Measurements from ENCODE around the gene RALGAPA1. TPM values are rescaled to one million over a fixed set of nuclear protein-coding genes. Genes with fewer than 3 reads are reported as not detected.
"Not testable (repeated sequence)": the region's sequence is repeated elsewhere in the genome, so short reads cannot be mapped to it uniquely, and the experiment has no call there.

RALGAPA1 gene
- total RNA-seq, 3 donors from 2014 or later (not counting 1 experiment from before 2014, with no cell fraction given), result 66.5 to 101 (median 90.7) TPM

DNA sequence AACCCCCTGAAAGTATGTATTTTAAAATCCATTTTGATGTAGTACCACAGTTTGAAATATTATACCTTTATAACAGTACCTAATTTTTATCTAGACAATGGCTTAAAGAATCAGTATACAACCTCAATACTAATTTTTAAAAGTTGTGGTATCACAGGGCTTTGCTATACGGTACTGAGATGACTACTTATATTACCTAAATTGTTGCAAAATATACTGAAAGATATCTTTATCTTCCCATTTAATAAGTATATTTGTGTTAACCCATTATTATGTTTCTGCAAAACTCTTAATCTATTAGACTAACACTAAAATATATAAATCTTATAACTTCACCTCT, 67.1 kb downstream of the RALGAPA1 start:
- no peaks in the 10 kb centered on the region for H3K9me3 Mint-ChIP-seq
- no peak for ATAC-seq
- no peak for TF ChIP-seq CTCF (IDR thresholded peaks at IDR 0.05)
- H3K4me1 Mint-ChIP-seq, result no peaks in the 10 kb centered on the region
- no peaks in the 10 kb centered on the region for H3K27me3 Mint-ChIP-seq (ENCODE audit: low read depth in 2 of 2)
- intact Hi-C loops (cut with micrococcal nuclease), result no loop called here
- no peaks in the 10 kb centered on the region for H3K36me3 Mint-ChIP-seq
- Histone ChIP-seq H3K27me3 (ENCODE audit: control insufficient read depth, insufficient read depth, low read length) (no peaks in the 10 kb centered on the region), H3K27ac (ENCODE audit: low read length) (no peak overlapping the region), H3K4me1 (ENCODE audit: control insufficient read depth, insufficient read depth, low read length) (no peaks in the 10 kb centered on the region), H3K4me3 (ENCODE audit: low read length) (no peak overlapping the region), H3K9me3 (ENCODE audit: control insufficient read depth, insufficient read depth, low read length) (no peaks in the 10 kb centered on the region), H3K36me3 (ENCODE audit: control insufficient read depth, insufficient read depth, low read length) (peaks cover 23% of the 10 kb centered on the region)
- no peak overlapping the region for H3K27ac Mint-ChIP-seq
- DNase-seq, result no peak
- H3K4me3 Mint-ChIP-seq, result no peak overlapping the region
- no CpG with 5 or more reads among the region's 1 CpG for WGBS (ENCODE audit: insufficient coverage)

GRCh38 chr14:35741345-35742031, 67.6 kb downstream of the RALGAPA1 start:
- Histone ChIP-seq H3K4me1 (ENCODE audit: control insufficient read depth, insufficient read depth, low read length) (no peaks in the 10 kb centered on the region), H3K27me3 (ENCODE audit: control insufficient read depth, insufficient read depth, low read length) (no peaks in the 10 kb centered on the region), H3K27ac (ENCODE audit: low read length) (no peak overlapping the region), H3K9me3 (ENCODE audit: control insufficient read depth, insufficient read depth, low read length) (no peaks in the 10 kb centered on the region), H3K4me3 (ENCODE audit: low read length) (no peak overlapping the region), H3K36me3 (ENCODE audit: control insufficient read depth, insufficient read depth, low read length) (peaks cover 23% of the 10 kb centered on the region)
- 100% methylated on average over 2 of the region's 3 CpGs for whole genome bisulfite sequencing (ENCODE audit: insufficient coverage)
- H3K4me3 Mint-ChIP-seq, result no peak overlapping the region
- no peaks in the 10 kb centered on the region for H3K36me3 Mint-ChIP-seq
- no peak overlapping the region for H3K27ac Mint-ChIP-seq
- H3K27me3 Mint-ChIP-seq (ENCODE audit: low read depth in 2 of 2), result no peaks in the 10 kb centered on the region
- H3K9me3 Mint-ChIP-seq, result no peaks in the 10 kb centered on the region
- intact Hi-C loops (cut with micrococcal nuclease), result no loop called here
- ATAC-seq (no peak), DNase-seq (no peak)
- TF ChIP-seq CTCF (IDR thresholded peaks at IDR 0.05), result no peak
- no peaks in the 10 kb centered on the region for H3K4me1 Mint-ChIP-seq

- Histone ChIP-seq H3K27me3 (ENCODE audit: control insufficient read depth, insufficient read depth, low read length) (no peaks in the 10 kb centered on the region), H3K4me3 (ENCODE audit: low read length) (no peak overlapping the region), H3K27ac (ENCODE audit: low read length) (no peak overlapping the region), H3K9me3 (ENCODE audit: control insufficient read depth, insufficient read depth, low read length) (no peaks in the 10 kb centered on the region), H3K4me1 (ENCODE audit: control insufficient read depth, insufficient read depth, low read length) (no peaks in the 10 kb centered on the region), H3K36me3 (ENCODE audit: control insufficient read depth, insufficient read depth, low read length) (peaks cover 19% of the 10 kb centered on the region)
- WGBS (ENCODE audit: insufficient coverage), result 100% methylated on average over 1 of the region's 1 CpG
- H3K4me1 Mint-ChIP-seq, result no peaks in the 10 kb centered on the region
- H3K27ac Mint-ChIP-seq, result no peak overlapping the region
- H3K9me3 Mint-ChIP-seq, result no peaks in the 10 kb centered on the region
- ATAC-seq, result no peak
- H3K4me3 Mint-ChIP-seq, result no peak overlapping the region
- TF ChIP-seq CTCF (IDR thresholded peaks at IDR 0.05), result no peak
- DNase-seq, result no peak
- H3K27me3 Mint-ChIP-seq (ENCODE audit: low read depth in 2 of 2), result no peaks in the 10 kb centered on the region
- intact Hi-C loops (cut with micrococcal nuclease), result no loop called here
- H3K36me3 Mint-ChIP-seq, result no peaks in the 10 kb centered on the region
Measured at GRCh38 chr14:35740215-35740614, 68.9 kb downstream of the RALGAPA1 start.

GRCh38 chr14:35735163-35735562, 73.9 kb downstream of the RALGAPA1 start:
- H3K36me3 Mint-ChIP-seq; H3K4me3 ChIP-seq (ENCODE audit: low read length); H3K27me3 ChIP-seq (ENCODE audit: control insufficient read depth, insufficient read depth, low read length); H3K4me3 Mint-ChIP-seq; H3K27ac ChIP-seq (ENCODE audit: low read length); H3K9me3 Mint-ChIP-seq; ATAC-seq; H3K27me3 Mint-ChIP-seq (ENCODE audit: low read depth in 2 of 2); H3K27ac Mint-ChIP-seq; intact Hi-C loops (cut with micrococcal nuclease); DNase-seq; H3K9me3 ChIP-seq (ENCODE audit: control insufficient read depth, insufficient read depth, low read length); H3K4me1 ChIP-seq (ENCODE audit: control insufficient read depth, insufficient read depth, low read length); H3K36me3 ChIP-seq (ENCODE audit: control insufficient read depth, insufficient read depth, low read length): not testable (repeated sequence)
- H3K4me1 Mint-ChIP-seq, result peaks cover 5 to 13% of the 10 kb centered on the region in 2 donors
- 100% methylated on average over 2 of the region's 3 CpGs for WGBS (ENCODE audit: insufficient coverage)

DNA sequence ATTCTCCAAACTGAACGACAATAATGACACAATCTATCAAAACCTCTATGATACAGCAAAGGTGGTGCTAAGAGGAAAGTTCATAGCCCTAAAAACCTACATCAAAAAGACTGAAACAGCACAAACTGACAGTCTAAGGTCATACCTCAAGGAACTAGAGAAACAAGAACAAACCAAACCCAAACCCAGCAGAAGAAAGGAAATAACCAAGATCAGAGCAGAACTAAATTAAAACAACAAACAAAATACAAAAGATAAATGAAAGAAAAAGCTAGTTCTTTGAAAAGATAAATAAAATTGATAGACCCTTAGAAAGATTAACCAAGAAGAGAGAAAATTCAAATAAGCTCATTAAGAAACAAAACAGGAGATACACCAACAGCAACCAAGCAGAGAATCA, 75.6 kb downstream of the RALGAPA1 start:
- 63% methylated on average over 1 of the region's 1 CpG for WGBS (ENCODE audit: insufficient coverage)
- H3K4me3 Mint-ChIP-seq; H3K9me3 ChIP-seq (ENCODE audit: control insufficient read depth, insufficient read depth, low read length); H3K27ac ChIP-seq (ENCODE audit: low read length); H3K4me3 ChIP-seq (ENCODE audit: low read length); intact Hi-C loops (cut with micrococcal nuclease); H3K27me3 Mint-ChIP-seq (ENCODE audit: low read depth in 2 of 2); ATAC-seq; H3K27me3 ChIP-seq (ENCODE audit: control insufficient read depth, insufficient read depth, low read length); H3K27ac Mint-ChIP-seq; H3K36me3 Mint-ChIP-seq; DNase-seq; H3K9me3 Mint-ChIP-seq; H3K36me3 ChIP-seq (ENCODE audit: control insufficient read depth, insufficient read depth, low read length); H3K4me1 ChIP-seq (ENCODE audit: control insufficient read depth, insufficient read depth, low read length): not testable (repeated sequence)
- H3K4me1 Mint-ChIP-seq, result peaks cover 5 to 13% of the 10 kb centered on the region in 2 donors

All from natural killer cell (primary cell).